Measurements from ENCODE around the gene FER.

DNA sequence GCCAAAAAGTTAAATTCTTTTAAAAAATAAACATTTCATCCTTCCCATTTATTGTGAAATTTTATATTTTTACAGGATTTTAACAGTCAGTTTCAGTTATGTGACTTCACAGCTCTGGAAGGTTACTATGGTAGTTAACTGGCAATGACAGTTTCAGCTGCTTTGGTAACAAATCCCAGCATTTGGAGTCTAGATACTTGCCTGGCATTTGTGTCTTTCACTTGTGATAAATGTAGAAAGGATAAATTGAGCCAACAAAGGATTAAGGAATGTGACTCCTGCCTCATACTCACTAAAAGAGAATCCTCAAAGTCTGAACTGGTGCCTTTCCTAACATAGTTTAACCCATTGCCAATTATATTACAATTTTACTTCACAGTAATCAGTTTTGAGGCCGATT, 315.5 kb downstream of the FER start:
- TF ChIP-seq, protein P1, sequence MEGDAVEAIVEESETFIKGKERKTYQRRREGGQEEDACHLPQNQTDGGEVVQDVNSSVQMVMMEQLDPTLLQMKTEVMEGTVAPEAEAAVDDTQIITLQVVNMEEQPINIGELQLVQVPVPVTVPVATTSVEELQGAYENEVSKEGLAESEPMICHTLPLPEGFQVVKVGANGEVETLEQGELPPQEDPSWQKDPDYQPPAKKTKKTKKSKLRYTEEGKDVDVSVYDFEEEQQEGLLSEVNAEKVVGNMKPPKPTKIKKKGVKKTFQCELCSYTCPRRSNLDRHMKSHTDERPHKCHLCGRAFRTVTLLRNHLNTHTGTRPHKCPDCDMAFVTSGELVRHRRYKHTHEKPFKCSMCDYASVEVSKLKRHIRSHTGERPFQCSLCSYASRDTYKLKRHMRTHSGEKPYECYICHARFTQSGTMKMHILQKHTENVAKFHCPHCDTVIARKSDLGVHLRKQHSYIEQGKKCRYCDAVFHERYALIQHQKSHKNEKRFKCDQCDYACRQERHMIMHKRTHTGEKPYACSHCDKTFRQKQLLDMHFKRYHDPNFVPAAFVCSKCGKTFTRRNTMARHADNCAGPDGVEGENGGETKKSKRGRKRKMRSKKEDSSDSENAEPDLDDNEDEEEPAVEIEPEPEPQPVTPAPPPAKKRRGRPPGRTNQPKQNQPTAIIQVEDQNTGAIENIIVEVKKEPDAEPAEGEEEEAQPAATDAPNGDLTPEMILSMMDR (tag by site-specific recombination; IDR thresholded peaks at IDR 0.05), result no peak
- TF ChIP-seq ZNF48 (tag by site-specific recombination; IDR thresholded peaks at IDR 0.05) (no peak), ZNF23 (tag by site-specific recombination; IDR thresholded peaks at IDR 0.05; ENCODE audit: borderline replicate concordance) (no peak), ZBTB48 (tag by site-specific recombination; IDR thresholded peaks at IDR 0.05) (no peak), ZNF776 (tag by site-specific recombination; IDR thresholded peaks at IDR 0.05; ENCODE audit: borderline replicate concordance) (no peak), ZNF274 (IDR thresholded peaks at IDR 0.05; ENCODE audit: low read length) (no peak), ZNF274 (tag by site-specific recombination; IDR thresholded peaks at IDR 0.05; ENCODE audit: borderline replicate concordance) (no peak), HOXC10 (CRISPR knock-in tag; IDR thresholded peaks at IDR 0.05) (no peak), TRIM28 (IDR thresholded peaks at IDR 0.05; ENCODE audit: borderline replicate concordance, low read length) (no peak), ZBTB17 (tag by site-specific recombination; IDR thresholded peaks at IDR 0.05) (no peak)
- TF ChIP-seq, protein P2, sequence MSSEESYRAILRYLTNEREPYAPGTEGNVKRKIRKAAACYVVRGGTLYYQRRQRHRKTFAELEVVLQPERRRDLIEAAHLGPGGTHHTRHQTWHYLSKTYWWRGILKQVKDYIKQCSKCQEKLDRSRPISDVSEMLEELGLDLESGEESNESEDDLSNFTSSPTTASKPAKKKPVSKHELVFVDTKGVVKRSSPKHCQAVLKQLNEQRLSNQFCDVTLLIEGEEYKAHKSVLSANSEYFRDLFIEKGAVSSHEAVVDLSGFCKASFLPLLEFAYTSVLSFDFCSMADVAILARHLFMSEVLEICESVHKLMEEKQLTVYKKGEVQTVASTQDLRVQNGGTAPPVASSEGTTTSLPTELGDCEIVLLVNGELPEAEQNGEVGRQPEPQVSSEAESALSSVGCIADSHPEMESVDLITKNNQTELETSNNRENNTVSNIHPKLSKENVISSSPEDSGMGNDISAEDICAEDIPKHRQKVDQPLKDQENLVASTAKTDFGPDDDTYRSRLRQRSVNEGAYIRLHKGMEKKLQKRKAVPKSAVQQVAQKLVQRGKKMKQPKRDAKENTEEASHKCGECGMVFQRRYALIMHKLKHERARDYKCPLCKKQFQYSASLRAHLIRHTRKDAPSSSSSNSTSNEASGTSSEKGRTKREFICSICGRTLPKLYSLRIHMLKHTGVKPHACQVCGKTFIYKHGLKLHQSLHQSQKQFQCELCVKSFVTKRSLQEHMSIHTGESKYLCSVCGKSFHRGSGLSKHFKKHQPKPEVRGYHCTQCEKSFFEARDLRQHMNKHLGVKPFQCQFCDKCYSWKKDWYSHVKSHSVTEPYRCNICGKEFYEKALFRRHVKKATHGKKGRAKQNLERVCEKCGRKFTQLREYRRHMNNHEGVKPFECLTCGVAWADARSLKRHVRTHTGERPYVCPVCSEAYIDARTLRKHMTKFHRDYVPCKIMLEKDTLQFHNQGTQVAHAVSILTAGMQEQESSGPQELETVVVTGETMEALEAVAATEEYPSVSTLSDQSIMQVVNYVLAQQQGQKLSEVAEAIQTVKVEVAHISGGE (tag by site-specific recombination; conservative IDR thresholded peaks at IDR 0.05; ENCODE audit: low read depth), result no peak
- TF ChIP-seq, protein P3, sequence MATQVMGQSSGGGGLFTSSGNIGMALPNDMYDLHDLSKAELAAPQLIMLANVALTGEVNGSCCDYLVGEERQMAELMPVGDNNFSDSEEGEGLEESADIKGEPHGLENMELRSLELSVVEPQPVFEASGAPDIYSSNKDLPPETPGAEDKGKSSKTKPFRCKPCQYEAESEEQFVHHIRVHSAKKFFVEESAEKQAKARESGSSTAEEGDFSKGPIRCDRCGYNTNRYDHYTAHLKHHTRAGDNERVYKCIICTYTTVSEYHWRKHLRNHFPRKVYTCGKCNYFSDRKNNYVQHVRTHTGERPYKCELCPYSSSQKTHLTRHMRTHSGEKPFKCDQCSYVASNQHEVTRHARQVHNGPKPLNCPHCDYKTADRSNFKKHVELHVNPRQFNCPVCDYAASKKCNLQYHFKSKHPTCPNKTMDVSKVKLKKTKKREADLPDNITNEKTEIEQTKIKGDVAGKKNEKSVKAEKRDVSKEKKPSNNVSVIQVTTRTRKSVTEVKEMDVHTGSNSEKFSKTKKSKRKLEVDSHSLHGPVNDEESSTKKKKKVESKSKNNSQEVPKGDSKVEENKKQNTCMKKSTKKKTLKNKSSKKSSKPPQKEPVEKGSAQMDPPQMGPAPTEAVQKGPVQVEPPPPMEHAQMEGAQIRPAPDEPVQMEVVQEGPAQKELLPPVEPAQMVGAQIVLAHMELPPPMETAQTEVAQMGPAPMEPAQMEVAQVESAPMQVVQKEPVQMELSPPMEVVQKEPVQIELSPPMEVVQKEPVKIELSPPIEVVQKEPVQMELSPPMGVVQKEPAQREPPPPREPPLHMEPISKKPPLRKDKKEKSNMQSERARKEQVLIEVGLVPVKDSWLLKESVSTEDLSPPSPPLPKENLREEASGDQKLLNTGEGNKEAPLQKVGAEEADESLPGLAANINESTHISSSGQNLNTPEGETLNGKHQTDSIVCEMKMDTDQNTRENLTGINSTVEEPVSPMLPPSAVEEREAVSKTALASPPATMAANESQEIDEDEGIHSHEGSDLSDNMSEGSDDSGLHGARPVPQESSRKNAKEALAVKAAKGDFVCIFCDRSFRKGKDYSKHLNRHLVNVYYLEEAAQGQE (tag by site-specific recombination; IDR thresholded peaks at IDR 0.05), result no peak
- TF ChIP-seq, protein P4, sequence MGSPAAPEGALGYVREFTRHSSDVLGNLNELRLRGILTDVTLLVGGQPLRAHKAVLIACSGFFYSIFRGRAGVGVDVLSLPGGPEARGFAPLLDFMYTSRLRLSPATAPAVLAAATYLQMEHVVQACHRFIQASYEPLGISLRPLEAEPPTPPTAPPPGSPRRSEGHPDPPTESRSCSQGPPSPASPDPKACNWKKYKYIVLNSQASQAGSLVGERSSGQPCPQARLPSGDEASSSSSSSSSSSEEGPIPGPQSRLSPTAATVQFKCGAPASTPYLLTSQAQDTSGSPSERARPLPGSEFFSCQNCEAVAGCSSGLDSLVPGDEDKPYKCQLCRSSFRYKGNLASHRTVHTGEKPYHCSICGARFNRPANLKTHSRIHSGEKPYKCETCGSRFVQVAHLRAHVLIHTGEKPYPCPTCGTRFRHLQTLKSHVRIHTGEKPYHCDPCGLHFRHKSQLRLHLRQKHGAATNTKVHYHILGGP (tag by site-specific recombination; IDR thresholded peaks at IDR 0.05), result no peak
- TF ChIP-seq, protein P5, sequence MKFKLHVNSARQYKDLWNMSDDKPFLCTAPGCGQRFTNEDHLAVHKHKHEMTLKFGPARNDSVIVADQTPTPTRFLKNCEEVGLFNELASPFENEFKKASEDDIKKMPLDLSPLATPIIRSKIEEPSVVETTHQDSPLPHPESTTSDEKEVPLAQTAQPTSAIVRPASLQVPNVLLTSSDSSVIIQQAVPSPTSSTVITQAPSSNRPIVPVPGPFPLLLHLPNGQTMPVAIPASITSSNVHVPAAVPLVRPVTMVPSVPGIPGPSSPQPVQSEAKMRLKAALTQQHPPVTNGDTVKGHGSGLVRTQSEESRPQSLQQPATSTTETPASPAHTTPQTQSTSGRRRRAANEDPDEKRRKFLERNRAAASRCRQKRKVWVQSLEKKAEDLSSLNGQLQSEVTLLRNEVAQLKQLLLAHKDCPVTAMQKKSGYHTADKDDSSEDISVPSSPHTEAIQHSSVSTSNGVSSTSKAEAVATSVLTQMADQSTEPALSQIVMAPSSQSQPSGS (tag by site-specific recombination; IDR thresholded peaks at IDR 0.05; ENCODE audit: low read depth), result no peak
- TF ChIP-seq, protein P6, sequence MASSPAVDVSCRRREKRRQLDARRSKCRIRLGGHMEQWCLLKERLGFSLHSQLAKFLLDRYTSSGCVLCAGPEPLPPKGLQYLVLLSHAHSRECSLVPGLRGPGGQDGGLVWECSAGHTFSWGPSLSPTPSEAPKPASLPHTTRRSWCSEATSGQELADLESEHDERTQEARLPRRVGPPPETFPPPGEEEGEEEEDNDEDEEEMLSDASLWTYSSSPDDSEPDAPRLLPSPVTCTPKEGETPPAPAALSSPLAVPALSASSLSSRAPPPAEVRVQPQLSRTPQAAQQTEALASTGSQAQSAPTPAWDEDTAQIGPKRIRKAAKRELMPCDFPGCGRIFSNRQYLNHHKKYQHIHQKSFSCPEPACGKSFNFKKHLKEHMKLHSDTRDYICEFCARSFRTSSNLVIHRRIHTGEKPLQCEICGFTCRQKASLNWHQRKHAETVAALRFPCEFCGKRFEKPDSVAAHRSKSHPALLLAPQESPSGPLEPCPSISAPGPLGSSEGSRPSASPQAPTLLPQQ (tag by site-specific recombination; IDR thresholded peaks at IDR 0.05), result no peak
